HG03135 (cell line): Measurements from ENCODE around the gene SLC8A3.

Source experiments
- ATAC-seq: cut with Tn5 transposase; IDR thresholded peaks from one replicate; pipeline ENCODE4 v1.9.1; 2021; ENCODE audit warnings: mild to moderate bottlenecking, moderate library complexity; ENCODE audit not compliant: unreplicated experiment

Gene SLC8A3

GRCh38 chr14:70002589-70003346 lies 186.0 kb downstream of the SLC8A3 start:
- ATAC-seq = no peak

- no peak for ATAC-seq
These were observed 188.2 kb downstream of the SLC8A3 start for GRCh38 chr14:70000601-70001000.

GRCh38 chr14:69999261-69999674 lies 189.5 kb downstream of the SLC8A3 start:
- no peak for ATAC-seq

- no peak for ATAC-seq
These were observed 190.9 kb downstream of the SLC8A3 start for GRCh38 chr14:69997849-69998248.

- ATAC-seq = no peak
These were observed 192.5 kb downstream of the SLC8A3 start for GRCh38 chr14:69996216-69996615.
